GM15510 (cell line): ENCODE measurements around the gene TRMT61A.

ENCODE experiments used
- POLR2A ChIP-seq: IDR thresholded peaks from 3 replicates; pipeline ENCODE4 v1.6.1; 2011; ENCODE audit warnings: borderline replicate concordance; ENCODE audit not compliant: insufficient read length; ENCODE audit errors: extremely low read depth

The TRMT61A gene

DNA sequence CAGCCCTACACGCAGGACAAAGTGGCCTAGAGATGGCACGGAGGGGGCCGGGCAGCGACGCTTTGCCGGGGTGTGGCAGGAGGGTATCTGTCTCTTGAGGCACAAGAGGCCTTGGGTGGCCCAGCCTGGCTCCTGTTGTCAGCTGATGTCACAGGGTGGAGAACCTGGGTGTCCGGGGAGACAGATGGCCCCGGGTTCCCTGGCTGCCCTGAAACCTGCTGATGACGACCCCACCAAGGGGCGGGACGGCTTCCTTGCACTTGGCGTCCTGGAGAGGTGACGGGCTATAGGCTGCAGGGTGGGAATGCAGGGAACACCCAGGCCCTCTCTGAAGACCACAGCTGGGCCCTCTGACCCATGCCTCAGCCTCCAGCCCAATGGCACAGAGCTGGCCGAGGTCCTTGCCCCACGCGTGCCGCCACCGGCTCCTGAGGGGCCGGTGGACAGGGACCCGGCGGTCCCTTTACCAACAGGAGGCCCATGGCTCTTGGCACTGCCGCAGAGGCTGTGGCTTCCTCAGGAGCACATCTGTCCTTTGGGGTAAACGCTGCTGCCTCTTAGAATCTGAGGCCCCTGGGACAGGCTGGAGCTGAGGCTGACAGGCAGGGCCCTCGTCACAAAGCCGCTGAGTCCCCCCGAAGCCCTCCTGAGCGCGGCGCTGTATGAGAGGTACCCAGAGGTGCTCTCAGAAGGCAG lies 16.4 kb downstream of the TRMT61A start:
- TF ChIP-seq POLR2A = no peak

DNA sequence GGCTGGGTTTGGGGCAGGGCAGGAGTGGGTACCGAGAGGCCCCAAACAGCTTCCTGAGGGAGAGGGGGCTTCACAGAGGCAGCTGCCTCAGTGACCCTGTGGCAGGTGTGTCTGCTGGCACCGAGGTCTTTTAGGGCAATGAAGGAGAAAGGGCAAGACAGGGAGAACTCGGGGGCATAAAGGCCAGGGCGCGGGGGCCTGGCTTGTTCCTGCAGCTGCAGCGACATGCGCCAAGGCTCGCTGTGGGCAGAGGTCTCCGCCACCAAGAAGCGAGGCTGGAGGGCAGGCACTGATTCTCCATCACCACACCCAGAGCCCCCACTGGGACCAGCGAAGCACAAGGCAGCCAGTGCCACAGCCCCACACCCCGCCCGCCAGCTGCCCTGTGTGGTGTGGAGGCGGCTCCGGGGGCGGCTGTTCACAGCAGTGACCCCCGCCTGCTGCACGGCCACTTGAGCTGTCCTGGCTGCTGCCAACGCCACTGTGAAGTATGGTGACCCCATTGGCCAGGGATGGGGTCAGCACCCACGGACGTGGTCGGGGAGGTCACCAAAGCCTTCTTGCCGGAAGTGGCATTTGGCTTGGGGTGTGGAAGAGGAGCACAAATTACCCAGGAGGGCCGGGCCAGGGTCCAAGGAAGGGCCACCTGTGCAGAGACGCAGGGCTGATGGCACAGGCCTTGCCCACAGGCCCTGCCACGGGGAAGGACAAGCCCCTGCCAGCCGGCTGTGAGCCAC lies 17.1 kb downstream of the TRMT61A start:
- no peak for TF ChIP-seq POLR2A

DNA sequence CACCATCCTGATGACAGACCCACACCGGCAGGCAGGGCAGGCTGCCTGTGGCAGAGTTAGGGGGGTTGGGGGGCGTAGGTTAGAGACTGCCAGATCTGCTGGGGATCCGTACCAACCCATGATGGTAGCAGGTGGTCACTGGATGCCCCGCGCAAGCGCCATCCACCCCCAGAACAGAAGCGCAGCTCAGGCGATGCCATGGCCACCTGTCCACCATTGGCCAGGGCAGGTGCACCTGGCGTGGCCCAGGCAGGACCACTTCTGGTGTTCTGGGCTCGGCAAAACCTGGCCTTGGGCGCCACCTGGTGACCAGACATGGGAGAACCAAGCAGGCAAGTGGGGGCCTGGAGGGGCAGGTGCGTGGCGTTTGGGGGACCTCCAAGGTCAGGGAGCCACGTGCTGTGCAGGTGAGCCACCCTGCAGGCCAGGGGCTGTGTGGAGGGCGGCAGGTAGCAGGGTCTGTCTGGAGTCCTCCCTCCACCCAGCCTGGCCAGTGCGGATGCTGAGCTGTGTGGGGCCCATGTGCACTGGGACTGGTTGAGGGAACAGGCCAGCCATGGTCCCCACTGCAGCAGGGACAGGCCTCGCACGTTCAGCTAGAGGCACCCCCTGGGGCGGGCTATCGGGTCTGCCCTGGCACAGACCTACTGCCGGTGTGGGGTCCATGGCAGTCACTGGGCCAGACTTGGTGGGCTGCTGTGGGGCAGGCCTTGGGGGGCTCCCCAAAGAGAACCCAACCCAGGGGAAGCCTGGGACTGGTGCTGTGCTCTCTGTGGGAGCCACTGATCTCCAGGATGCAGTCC lies 17.9 kb downstream of the TRMT61A start:
- no peak for TF ChIP-seq POLR2A

DNA sequence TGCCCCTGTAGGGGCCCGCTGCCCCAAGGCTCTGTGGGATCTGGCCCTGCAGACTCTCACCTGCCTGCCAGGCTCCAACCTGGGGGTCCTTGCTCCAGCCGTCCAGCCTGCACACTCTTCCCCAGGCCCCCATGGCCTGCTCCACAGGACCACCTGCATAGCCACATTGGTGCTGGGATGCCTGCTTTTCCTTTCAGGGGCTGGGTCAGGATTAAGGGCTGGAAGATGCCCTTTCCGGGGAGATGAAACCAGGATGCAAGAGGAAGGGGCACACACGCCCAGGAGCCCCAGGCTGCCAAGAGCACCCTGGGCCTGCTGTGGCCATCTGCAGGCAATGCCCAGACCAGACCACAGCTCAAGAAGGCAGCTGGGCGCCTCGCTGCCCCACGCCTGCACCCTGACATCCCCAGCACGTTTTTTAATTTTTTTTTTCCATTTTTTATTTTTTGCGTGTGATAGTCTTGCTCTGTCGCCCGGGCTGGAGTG lies 18.5 kb downstream of the TRMT61A start:
- no peak for TF ChIP-seq POLR2A

DNA sequence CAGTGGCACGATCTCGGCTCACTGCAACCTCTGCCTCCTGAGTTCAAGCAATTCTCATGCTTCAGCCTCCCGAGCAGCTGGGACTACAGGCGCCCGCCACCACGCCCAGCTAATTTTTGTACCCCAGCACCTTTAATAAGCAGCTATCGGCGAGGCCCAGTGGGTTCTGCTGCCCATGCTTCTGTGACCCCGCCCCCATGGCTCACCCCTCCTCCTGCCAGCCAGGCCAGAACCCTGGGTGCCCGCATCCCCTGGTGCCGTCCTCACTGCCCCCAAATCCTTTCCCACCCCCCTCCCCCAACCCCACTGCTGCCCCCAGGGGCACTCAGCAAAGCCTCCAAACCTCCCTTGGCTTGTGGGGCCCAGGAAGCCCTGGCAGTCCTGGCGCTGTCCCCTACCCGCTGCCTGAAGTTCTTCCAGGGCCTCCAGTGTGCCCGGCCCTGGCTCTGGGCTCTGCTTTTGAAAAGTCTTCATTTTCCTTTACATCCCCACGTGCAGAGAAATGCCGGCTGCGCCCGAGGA lies 19.0 kb downstream of the TRMT61A start:
- TF ChIP-seq POLR2A = no peak

DNA sequence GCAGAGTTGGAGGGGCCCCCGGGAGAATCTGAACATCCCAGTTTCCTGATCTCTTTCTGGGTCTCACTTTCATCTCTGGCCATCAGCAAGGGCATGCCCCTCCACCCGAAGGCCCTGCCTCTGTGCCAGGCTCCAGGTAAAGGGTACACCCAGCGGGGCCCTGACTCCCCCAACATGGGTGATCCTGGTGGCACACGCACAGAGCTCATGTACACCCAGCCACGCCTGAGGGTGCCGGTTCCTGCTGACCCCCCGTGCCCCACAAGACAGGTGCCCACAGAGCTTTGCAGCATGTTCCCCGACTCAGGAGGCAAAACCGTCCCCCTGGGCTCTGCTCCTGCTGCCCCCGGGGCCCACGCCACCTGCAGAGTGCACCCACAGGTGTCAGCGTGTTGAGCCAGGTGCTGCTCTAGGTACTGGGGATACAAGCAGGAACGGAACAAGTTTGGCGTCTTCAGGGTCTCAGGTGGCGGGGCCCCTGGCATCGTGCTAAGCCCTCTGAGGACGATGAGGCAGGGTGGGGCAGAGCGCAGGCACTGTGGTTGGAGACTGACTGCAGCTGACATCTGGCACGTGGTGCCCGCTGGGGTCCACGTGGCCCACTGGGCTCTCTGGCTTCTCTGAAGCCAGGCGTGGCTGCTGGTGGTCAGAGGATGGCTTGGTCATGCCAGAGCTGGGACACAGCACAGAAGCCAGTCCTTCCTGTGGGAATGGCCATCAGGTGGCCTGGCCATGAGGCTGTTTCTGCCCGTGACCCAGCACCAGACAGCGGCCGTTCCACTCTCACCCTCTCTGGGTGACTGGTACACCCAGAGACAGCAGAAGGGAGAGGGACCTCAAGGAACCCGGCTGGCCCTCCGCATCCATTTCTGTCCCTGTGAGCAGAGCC lies 19.7 kb downstream of the TRMT61A start:
- TF ChIP-seq POLR2A = no peak

DNA sequence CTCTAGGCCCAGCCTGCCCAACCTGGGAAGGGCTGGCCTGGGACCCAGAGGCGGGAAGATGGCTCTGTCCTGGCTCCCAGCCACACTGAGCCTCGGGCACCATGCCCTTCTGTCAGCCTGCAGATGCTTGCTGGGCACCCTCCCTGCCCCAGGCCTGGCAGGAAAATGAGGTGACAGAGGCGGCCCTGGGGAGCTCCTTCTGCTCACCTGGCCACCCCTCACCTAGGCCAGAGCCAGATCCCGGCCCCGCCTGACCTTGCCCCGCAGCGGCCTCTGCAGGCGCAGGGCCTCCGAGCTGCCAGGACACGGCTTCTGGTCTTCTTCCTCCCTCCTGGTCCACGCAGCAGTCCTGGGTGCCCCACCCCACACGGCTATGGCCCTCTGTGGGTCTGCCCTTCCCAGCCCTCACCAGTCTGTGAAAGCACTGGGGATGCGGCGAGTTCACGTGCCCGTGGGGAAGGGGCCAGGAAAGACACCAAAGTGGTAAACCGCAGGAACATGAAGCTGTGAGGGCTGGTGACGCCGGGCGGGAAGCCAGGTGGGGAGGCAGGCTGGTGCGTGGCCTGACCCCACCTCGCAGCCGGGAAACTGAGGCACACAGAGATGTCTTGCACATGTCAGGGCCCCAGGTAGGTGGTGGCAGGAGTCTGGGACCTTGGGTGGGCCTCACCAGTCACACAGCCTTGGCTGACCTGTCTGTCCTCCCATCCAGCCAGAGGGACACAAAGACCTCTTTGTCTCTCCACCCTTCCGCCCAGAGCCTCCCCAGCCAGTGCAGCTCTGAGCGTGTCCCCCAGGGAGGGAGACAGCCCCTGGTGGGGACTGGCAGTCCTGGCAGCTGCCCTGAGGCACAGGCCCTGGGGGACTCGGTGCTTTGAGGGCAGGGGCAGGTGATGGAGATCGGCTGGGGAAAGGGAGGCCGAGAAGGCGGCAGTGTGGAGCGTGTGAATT lies 20.6 kb downstream of the TRMT61A start:
- no peak for TF ChIP-seq POLR2A

DNA sequence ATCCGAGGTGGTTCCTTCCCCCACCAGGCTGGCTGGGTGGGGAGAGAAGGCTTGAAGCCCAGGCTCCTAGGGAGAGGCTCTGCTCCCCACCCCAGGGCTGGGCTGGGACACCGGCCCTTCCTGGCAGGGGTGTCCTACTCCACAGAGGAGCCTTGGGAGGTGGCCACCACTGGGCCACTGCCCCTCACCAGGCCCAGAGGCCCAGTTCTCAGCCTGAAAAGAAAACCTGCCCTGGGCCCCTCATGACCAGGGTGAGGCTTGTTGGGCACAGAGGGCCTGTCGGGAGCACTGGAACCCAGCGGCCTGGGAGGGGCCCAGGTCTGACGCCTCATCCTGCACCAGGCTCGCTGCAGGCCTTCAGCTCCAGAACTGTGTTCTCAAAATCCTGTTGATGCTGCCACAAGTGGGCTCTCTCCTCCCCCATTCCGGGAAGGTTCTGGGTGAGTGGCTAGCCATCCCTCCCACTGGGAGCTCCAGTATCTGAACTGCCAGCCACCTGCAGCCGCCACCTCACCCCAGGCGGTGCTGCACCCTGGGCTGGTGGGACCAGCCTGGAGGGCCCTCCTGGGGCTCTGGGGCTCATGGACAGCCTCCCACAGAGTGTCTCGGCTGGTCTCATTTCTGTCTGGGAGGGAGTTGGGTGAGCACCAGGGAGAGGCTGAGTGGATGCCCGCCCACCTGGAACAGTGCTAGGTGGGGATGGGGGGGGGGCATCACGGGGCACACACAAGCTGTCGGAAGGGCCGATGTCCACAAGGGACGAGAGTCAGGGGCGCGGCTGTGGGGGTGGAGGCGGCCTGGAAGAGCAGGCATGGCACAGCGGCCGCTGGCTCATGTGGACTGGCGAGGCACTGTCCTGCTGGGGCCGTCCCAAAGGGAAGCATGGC lies 21.7 kb downstream of the TRMT61A start:
- no peak for TF ChIP-seq POLR2A

DNA sequence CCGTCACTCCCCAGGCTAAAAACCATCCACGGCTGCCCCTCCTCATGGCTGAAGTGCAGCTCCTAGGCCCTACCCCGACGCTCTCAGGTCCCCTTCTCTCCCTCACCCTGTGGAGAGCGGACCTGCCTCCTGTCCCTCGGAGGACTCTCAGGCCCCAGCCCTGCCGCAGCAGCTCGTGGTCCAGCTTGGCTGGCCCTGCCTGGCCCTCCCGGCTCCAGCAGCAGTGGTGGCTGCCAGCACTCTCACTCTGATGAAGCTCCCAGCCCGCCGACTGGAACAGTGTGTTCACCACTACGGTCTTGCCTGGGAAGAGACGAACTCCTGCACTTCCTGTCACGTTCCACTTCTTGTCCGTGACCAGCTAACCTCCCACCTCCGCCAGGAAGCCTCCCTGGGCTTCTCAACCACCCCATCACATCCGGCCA lies 22.4 kb downstream of the TRMT61A start:
- no peak for TF ChIP-seq POLR2A

DNA sequence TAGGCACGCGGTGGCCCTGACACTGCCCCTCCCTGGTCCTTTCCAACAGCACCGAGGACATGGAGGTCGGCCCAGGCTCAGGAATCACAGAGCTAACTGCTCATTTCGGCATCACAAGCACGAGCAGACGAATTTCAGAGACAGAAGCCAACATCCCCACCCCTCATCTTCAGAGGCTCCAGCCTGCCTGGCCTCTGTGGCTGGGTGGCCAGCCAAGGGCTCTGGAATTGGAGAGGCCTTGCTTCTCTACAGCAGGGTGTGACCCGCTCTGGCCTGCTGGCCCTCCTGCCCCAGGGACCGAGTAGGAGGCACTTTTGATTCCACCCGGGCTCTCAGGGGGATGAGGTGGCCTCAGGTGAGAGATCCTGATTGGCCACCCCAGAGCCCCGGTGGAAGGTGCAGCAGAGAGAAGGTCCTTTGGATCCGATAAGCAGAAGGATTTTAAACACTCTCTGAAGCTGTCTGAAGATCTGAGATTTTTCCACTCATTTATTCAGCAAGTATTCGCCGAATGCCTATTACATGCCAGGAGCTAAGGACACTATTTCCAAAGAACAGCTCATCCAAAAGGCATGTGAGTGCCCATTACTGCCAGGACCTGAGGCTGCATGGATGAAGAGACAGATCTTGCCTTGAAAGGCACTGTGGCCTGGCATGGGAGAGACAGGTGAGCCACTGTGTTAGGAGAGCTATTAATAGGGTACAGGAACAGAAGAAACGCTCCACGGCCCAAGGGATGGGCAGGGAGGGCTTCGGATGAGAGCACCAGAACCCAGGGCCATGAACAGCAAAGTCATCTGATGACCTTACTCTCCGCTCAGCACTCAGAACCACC lies 23.2 kb downstream of the TRMT61A start:
- TF ChIP-seq POLR2A = no peak

DNA sequence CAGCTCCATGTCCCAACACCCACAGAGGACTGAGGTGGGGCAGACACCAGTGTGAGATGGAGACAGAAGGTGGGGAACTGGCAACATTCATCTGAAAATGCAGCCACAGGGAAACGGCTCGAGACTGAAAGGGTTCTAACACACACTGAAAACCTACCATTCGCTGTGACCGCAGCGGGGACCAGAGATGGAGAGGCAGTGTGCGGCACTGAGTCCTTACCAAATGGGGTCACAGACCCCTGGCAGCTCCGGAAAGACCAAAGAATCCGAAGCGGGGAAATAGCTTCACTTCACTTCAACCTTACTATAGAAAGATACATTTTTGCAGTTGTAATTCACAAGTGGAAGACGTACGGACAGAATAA lies 23.8 kb downstream of the TRMT61A start:
- no peak for TF ChIP-seq POLR2A

DNA sequence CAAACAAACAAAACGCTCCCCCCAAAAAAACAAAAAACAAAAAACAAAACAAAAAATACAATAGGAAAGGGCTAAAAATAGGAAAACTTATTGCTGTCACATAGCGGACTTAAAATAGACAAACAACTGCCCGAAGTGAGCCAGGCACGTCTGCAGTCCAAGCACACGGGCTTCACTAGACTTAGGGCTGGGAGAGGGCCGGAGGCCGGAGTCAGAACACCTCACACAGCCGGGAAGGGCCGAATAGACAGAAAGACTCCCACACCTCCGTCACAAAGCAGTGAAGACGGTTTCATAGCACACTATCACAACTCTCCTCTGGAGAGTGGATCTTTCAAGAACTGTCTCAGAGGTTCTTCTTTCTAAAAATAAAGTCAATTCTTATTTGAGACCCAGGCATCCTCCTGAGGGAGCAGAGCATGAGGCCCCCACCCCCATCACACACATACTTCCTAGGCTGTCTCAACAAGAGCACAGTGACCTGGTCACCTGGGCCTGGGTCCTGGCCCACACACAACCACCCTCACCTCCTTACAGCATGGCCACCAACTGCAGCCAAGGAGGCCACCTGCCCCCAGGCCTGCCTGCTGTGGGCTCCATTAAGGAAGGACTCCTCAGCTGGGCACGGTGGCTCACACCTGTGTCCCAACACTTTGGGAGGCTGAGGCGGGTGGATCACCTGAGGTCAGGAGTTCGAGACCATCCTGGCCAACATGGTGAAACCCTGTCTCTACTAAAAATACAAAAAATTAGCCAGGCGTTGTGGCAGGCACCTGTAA lies 26.8 kb downstream of the TRMT61A start:
- no peak for TF ChIP-seq POLR2A
